Peyer's patch (tissue), 4 donors: ENCODE results near the gene NBDY.

ENCODE experiments used
- CTCF ChIP-seq, 6 experiments: fragments of 450-650 bp in 4 of 6; fragments of 200-600 bp in 2 of 6; sonication (generic) in 1 of 6; IDR thresholded peaks; one replicate each; pipeline ENCODE4 v1.5.1; 2017 to 2019; ENCODE audit warnings: antibody characterized with exemption in 6 of 6, mild to moderate bottlenecking in 3 of 6, moderate library complexity in 1 of 6
- POLR2A ChIP-seq, 2 donors: fragments of 450-650 bp; IDR thresholded peaks; one replicate each; pipeline ENCODE4 v1.5.1; 2017; ENCODE audit warnings: antibody characterized with exemption in 2 of 2, mild to moderate bottlenecking in 2 of 2, moderate library complexity in 2 of 2

GRCh38 chrX:56728752-56729151 lies 291 bp upstream of the NBDY start:
- TF ChIP-seq CTCF (IDR thresholded peaks at IDR 0.05) (no peak), POLR2A (IDR thresholded peaks at IDR 0.05) (no peak)
